Mucosa of rectum (tissue), 2 donors: ENCODE results near the gene CLK4.

Source experiments
- H3K27ac ChIP-seq, 2 donors: one replicate each; pipeline ENCODE4 v1.7.0; 2013; ENCODE audit warnings: inconsistent platforms in 2 of 2, low read depth in 2 of 2, low read length in 2 of 2
- H3K27me3 ChIP-seq, 2 donors: one replicate each; pipeline ENCODE4 v1.7.0; 2013; ENCODE audit warnings: low read length in 2 of 2; ENCODE audit not compliant: control insufficient read depth in 2 of 2, insufficient read depth in 2 of 2
- H3K36me3 ChIP-seq, 2 donors: one replicate each; pipeline ENCODE4 v1.7.0; 2013; ENCODE audit warnings: low read length in 2 of 2; ENCODE audit not compliant: control insufficient read depth in 2 of 2, insufficient read depth in 2 of 2
- H3K4me1 ChIP-seq, 2 donors: one replicate each; pipeline ENCODE4 v1.7.0; 2013; ENCODE audit warnings: low read length in 2 of 2, mild to moderate bottlenecking in 1 of 2; ENCODE audit not compliant: control insufficient read depth in 2 of 2, insufficient read depth in 2 of 2
- H3K4me3 ChIP-seq, 2 donors: one replicate each; pipeline ENCODE4 v1.7.0; 2013; ENCODE audit warnings: low read length in 2 of 2
- H3K9ac ChIP-seq, 2 donors: one replicate each; pipeline ENCODE4 v1.7.0; 2013; ENCODE audit warnings: low read length in 2 of 2, low read depth in 1 of 2, mild to moderate bottlenecking in 1 of 2
- H3K9me3 ChIP-seq, 2 donors: one replicate each; pipeline ENCODE4 v1.7.0; 2013; ENCODE audit warnings: low read length in 2 of 2; ENCODE audit not compliant: control insufficient read depth in 2 of 2
- donor health status: healthy.
- donor health status: Normal muscosa, but diverticular disease.

The CLK4 gene

DNA sequence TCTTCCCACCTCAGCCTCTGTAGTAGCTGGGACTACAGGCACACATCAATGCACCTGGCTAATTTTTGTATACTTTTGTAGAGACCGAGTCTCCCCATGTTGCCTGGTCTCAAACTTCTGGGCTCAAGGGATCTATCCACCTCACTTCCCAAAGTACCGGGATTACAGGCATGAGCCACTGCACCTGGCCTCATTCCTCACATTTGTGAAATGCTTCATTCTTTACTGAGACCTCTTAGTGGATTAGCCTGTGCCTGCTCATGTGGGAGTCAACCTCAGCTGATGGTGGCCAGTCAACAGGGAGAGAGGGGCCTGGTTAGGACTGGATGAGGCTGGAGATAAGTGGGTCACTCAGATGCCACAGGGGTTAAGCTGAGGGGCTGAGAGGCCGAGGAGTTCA is 37.3 kb upstream of the CLK4 start:
- Histone ChIP-seq H3K9ac (no peak overlapping the region), H3K9me3 (no peaks in the 10 kb centered on the region), H3K4me3 (no peak overlapping the region), H3K36me3 (no peaks in the 10 kb centered on the region), H3K4me1 (no peaks in the 10 kb centered on the region), H3K27ac (no peak overlapping the region), H3K27me3 (no peaks in the 10 kb centered on the region)

DNA sequence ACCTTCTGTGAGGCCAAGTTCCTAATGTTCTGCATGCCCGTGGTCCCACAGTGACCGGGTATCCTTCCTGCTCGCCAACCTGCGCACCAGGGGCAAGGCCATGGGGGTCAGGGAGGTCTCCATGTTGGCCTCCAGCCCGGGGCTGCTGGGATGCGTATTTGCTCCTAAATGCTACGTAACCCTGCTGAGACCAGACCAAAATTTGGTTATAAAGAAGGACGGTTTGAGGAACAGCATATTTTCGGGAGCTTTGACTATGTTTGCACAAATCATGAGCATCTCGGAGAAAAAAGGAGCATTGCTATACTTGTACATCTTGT is 35.7 kb upstream of the CLK4 start:
- no peak overlapping the region for H3K27ac ChIP-seq
- H3K36me3 ChIP-seq: no peaks in the 10 kb centered on the region
- H3K4me3 ChIP-seq: no peak overlapping the region
- H3K27me3 ChIP-seq: no peaks in the 10 kb centered on the region
- no peak overlapping the region for H3K9ac ChIP-seq
- no peaks in the 10 kb centered on the region for H3K9me3 ChIP-seq
- H3K4me1 ChIP-seq: no peaks in the 10 kb centered on the region

- Histone ChIP-seq H3K36me3 (no peaks in the 10 kb centered on the region), H3K9ac (no peak overlapping the region), H3K4me1 (no peaks in the 10 kb centered on the region), H3K27me3 (peaks cover 0 to 2% of the 10 kb centered on the region in 2 donors), H3K4me3 (no peak overlapping the region), H3K27ac (no peak overlapping the region), H3K9me3 (no peaks in the 10 kb centered on the region)
Observed at GRCh38 chr5:178661836-178662540, 35.1 kb upstream of the CLK4 start.

GRCh38 chr5:178651046-178651810 is 24.4 kb upstream of the CLK4 start:
- Histone ChIP-seq H3K27me3 (no peaks in the 10 kb centered on the region), H3K4me3 (no peak overlapping the region), H3K4me1 (no peaks in the 10 kb centered on the region), H3K27ac (no peak overlapping the region), H3K36me3 (no peaks in the 10 kb centered on the region), H3K9me3 (peaks cover 0 to 4% of the 10 kb centered on the region in 2 donors), H3K9ac (no peak overlapping the region)

DNA sequence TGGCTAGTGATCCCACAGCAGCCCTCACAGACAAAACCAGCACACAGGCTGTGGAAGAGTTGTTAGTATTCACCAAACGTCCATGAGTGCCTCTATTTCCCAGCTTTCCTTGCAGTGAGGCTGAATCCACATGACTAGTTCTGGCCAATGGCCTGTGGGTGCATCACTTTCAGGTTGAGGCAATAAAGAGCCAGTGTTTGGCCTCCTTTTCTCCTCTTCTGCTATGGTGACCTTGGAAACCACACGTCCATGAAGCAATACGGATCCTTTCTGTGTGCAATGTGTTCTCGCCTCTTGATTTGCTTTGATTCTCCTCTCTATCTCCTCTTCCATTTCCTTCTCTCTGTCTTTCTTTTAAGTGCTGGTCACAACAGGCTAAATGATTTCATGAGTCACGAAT is 23.4 kb upstream of the CLK4 start:
- Histone ChIP-seq H3K4me3 (no peak overlapping the region), H3K36me3 (no peaks in the 10 kb centered on the region), H3K9me3 (peaks cover 0 to 4% of the 10 kb centered on the region in 2 donors), H3K9ac (no peak overlapping the region), H3K4me1 (no peaks in the 10 kb centered on the region), H3K27me3 (no peaks in the 10 kb centered on the region), H3K27ac (no peak overlapping the region)

GRCh38 chr5:178649580-178649979 is 22.7 kb upstream of the CLK4 start:
- no peaks in the 10 kb centered on the region for H3K4me1 ChIP-seq
- H3K27ac ChIP-seq: no peak overlapping the region
- peaks cover 0 to 4% of the 10 kb centered on the region in 2 donors for H3K9me3 ChIP-seq
- H3K36me3 ChIP-seq: no peaks in the 10 kb centered on the region
- H3K4me3 ChIP-seq: no peak overlapping the region
- H3K27me3 ChIP-seq: no peaks in the 10 kb centered on the region
- H3K9ac ChIP-seq: no peak overlapping the region

DNA sequence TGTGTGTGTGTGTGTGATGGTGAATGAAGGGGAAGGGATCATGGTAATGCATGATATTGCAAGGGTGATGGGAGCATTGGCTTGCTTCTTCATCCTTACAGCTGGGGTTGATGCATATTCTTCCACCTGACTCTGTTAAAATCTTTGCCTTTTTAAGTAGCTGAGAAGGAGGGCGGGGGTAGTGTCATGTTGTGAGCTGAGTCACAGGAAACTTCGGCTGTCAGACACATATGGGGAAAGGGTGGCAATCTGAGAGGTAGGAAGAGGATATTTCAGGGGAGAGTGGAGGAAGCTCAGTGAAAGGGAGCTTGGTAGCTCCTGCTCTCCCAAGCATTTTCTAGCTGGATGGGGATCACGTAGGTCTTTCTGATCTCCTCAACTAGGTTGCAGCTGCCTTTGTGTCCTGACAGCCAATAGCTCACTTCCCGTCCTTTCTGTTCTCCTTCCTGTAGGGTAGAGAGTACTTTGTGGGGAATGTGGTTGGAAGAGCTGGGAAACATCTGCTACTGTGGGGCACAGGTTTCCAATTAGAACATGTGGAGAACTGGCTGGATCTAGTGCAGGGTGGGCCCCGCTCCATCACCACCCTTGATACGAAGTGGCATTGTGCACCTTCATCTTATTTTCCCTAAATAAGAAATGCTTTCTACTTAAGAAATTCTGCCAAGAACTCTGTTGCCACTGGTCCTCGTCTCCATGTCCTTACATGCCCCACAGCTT is 18.1 kb upstream of the CLK4 start:
- H3K27me3 ChIP-seq: no peaks in the 10 kb centered on the region
- H3K9ac ChIP-seq: no peak overlapping the region
- H3K9me3 ChIP-seq: peaks cover 0 to 4% of the 10 kb centered on the region in 2 donors
- H3K4me3 ChIP-seq: no peak overlapping the region
- H3K4me1 ChIP-seq: no peaks in the 10 kb centered on the region
- no peaks in the 10 kb centered on the region for H3K36me3 ChIP-seq
- no peak overlapping the region for H3K27ac ChIP-seq

DNA sequence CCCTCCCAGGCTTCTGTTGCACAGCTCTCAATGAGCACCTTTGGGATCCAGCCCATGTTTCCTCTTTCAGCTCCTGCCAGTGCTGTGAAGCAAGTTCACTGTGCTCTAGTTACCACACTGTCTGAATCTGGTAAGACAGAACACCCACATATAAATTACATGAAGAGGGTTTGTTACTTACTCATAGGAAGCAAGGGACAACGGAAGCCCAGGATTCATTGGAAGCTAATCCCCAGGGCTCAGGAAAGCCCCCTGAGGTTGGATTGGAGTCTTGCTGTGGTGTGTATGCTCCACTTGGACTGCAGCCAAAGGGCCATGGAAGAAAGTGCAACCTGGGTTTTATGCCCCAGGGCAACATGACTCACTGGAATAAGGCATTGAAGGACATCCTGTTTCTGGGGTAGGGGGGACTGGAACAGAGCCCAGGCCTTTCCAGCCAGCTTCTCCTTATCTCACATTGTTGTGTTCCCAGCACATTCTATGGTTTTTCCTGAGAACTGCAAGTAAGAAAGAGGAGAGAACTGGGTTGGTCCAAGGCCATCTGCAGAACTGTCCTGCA is 15.6 kb upstream of the CLK4 start:
- H3K9me3 ChIP-seq: no peaks in the 10 kb centered on the region
- H3K36me3 ChIP-seq: no peaks in the 10 kb centered on the region
- H3K27ac ChIP-seq: no peak overlapping the region
- no peak overlapping the region for H3K4me3 ChIP-seq
- no peak overlapping the region for H3K9ac ChIP-seq
- no peaks in the 10 kb centered on the region for H3K27me3 ChIP-seq
- H3K4me1 ChIP-seq: no peaks in the 10 kb centered on the region

DNA sequence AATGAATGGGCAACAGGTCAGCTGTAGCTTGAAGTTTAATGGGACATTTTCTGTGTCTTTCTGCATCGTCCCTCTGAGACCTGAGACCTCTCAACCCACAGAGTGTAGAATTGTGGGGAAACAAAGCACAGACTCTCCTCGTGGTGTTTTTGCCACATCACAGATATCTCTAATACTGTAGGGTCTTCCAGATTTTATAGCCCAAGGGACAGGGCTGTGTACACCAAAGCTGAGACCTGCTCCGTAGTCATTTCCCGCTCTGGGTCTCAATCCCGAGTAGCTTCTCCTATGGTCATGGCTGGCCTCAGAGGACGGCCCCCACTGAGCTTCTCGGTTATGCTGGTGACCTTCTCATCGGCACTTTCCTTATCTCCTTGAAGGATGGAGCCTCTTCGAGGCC is 14.9 kb upstream of the CLK4 start:
- Histone ChIP-seq H3K4me1 (no peaks in the 10 kb centered on the region), H3K27ac (no peak overlapping the region), H3K4me3 (no peak overlapping the region), H3K36me3 (no peaks in the 10 kb centered on the region), H3K9ac (no peak overlapping the region), H3K9me3 (no peaks in the 10 kb centered on the region), H3K27me3 (no peaks in the 10 kb centered on the region)
